Activated CD4-positive, alpha-beta T cell treated with anti-CD3 and anti-CD28 coated beads for 24 hours (primary cell): ENCODE data around the gene CENPE.

Experiments
- DNase-seq, 2 donors: peaks; one replicate each; pipeline ENCODE4 v3.0.0-alpha.2; 2020; ENCODE audit warnings: low read depth in 2 of 2

CENPE gene

DNA sequence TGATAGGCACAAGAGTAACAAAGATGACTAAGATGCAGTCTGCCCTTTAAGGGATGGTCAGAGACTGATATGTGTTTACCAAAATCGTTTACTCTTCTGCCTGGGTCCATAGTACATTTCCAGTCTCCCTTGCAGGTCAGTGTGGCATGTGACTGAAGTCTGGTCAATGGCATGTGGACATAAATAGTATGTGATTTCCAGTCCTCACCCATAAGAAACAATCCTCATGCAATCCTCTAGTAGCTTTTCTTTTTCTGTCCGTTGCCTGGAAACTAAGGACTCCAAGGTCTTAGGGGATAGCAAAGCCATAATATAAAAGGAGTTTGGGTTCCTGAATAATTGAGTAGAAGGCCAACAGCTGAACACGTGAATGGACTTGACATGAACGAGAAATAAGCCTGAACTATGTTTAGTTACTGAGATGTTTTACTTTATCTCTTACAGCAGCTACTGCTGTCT is 122.7 kb downstream of the CENPE start:
- no peak for DNase-seq

- DNase-seq: no peak
Measured at GRCh38 chr4:103074744-103075434, 123.3 kb downstream of the CENPE start.

- no peak for DNase-seq
Measured at GRCh38 chr4:103073792-103074438, 124.2 kb downstream of the CENPE start.

GRCh38 chr4:103067841-103068547 is 130.1 kb downstream of the CENPE start:
- no peak for DNase-seq

DNA sequence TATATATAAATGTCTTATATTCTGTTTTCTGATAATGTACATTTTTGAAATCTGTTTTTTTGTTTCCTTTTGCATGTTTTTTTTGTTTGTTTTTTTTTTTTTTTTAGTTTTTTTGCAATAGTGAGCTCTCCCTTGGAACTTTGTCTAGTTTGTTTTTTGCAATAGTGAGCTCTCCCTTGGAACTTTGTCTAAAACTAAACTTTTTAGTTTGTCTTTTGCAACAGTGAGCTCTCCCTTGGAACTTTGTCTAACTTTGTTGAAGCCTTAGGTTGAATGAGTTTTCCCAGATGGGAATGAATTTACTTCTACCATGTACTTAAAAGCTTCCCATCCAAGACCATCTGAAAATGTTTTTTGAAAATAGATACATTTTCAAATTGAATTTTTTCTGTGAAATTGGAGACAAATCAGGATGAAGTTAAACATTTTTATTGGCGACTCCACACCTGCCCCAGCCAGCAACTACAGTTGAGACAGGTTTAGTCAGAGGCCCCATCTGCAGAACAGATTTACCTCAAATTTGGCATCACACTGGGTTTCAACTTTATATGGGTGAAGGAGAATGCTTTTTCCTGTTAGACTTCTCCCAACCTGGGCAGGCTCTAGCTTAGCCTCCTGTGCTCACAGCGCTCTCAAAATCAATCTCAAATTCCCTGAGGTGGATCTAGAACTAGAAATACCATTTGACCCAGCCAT is 137.5 kb downstream of the CENPE start:
- no peak for DNase-seq
